ENCODE data around the gene ASGR2.
"Not testable (repeated sequence)": the region's sequence is repeated elsewhere in the genome, so short reads cannot be mapped to it uniquely, and the experiment has no call there.

The ASGR2 gene

GRCh38 chr17:7114241-7114874 lies at the start of gene ASGR2:
Gene ASGR2 (minus strand): TSS chr17:7114822. CDS start chr17:7114240, 582 bp downstream.
- DNase-seq (ENCODE audit: low spot score), result no peak

- not testable (repeated sequence) for DNase-seq (ENCODE audit: low spot score)
Observed at GRCh38 chr17:7159571-7159970, 44.9 kb upstream of the ASGR2 start.

GRCh38 chr17:7158424-7158823 lies 43.8 kb upstream of the ASGR2 start:
- not testable (repeated sequence) for DNase-seq (ENCODE audit: low spot score)

- DNase-seq (ENCODE audit: low spot score), result no peak
Observed at GRCh38 chr17:7156342-7156940, 41.8 kb upstream of the ASGR2 start.

GRCh38 chr17:7147772-7148171 lies 33.1 kb upstream of the ASGR2 start:
- no peak for DNase-seq (ENCODE audit: low spot score)

- DNase-seq (ENCODE audit: low spot score), result no peak
Observed at GRCh38 chr17:7146115-7146514, 31.5 kb upstream of the ASGR2 start.

- DNase-seq (ENCODE audit: low spot score), result no peak
Observed at GRCh38 chr17:7144213-7144612, 29.6 kb upstream of the ASGR2 start.

GRCh38 chr17:7141824-7142223 lies 27.2 kb upstream of the ASGR2 start:
- DNase-seq (ENCODE audit: low spot score), result no peak

- no peak for DNase-seq (ENCODE audit: low spot score)
Observed at GRCh38 chr17:7139400-7139799, 24.8 kb upstream of the ASGR2 start.

- DNase-seq (ENCODE audit: low spot score), result no peak
Observed at GRCh38 chr17:7138800-7139381, 24.3 kb upstream of the ASGR2 start.

- no peak for DNase-seq (ENCODE audit: low spot score)
Observed at GRCh38 chr17:7137171-7137943, 22.7 kb upstream of the ASGR2 start.

GRCh38 chr17:7136266-7136877 lies 21.8 kb upstream of the ASGR2 start:
- DNase-seq (ENCODE audit: low spot score), result peak; percentile 68

GRCh38 chr17:7133916-7134315 lies 19.3 kb upstream of the ASGR2 start:
- no peak for DNase-seq (ENCODE audit: low spot score)

- DNase-seq (ENCODE audit: low spot score), result no peak
Observed at GRCh38 chr17:7133424-7133823, 18.8 kb upstream of the ASGR2 start.

- peak; percentile 49 for DNase-seq (ENCODE audit: low spot score)
Observed at GRCh38 chr17:7132511-7133094, 18.0 kb upstream of the ASGR2 start.

GRCh38 chr17:7131423-7131791 lies 16.8 kb upstream of the ASGR2 start:
- DNase-seq (ENCODE audit: low spot score), result no peak

- DNase-seq (ENCODE audit: low spot score), result no peak
Observed at GRCh38 chr17:7130621-7131422, 16.2 kb upstream of the ASGR2 start.

GRCh38 chr17:7129311-7129710 lies 14.7 kb upstream of the ASGR2 start:
- no peak for DNase-seq (ENCODE audit: low spot score)

GRCh38 chr17:7128160-7128559 lies 13.5 kb upstream of the ASGR2 start:
- no peak for DNase-seq (ENCODE audit: low spot score)

- DNase-seq (ENCODE audit: low spot score), result not testable (repeated sequence)
Observed at GRCh38 chr17:7127501-7127900, 12.9 kb upstream of the ASGR2 start.

- not testable (repeated sequence) for DNase-seq (ENCODE audit: low spot score)
Observed at GRCh38 chr17:7126386-7126785, 11.8 kb upstream of the ASGR2 start.
